ENCODE results near the gene CCL5.

- no peak for TF ChIP-seq BHLHE40 (IDR thresholded peaks at IDR 0.05; ENCODE audit: borderline replicate concordance)
- TF ChIP-seq TARDBP (IDR thresholded peaks at IDR 0.05), result no peak
These were observed 13.6 kb upstream of the CCL5 start for GRCh38 chr17:35893751-35894150.
